CD4-positive, alpha-beta T cell treated with Interleukin-12 subunit alpha and Interleukin-12 subunit beta, for 1 hour (primary cell): Measurements from ENCODE around the gene NTRK3.

ENCODE experiments used
- DNase-seq: peaks from one replicate; pipeline ENCODE4 v3.0.0-alpha.2; 2020

Gene NTRK3

GRCh38 chr15:87971076-87971475 lies 285.5 kb downstream of the NTRK3 start:
- no peak for DNase-seq

DNA sequence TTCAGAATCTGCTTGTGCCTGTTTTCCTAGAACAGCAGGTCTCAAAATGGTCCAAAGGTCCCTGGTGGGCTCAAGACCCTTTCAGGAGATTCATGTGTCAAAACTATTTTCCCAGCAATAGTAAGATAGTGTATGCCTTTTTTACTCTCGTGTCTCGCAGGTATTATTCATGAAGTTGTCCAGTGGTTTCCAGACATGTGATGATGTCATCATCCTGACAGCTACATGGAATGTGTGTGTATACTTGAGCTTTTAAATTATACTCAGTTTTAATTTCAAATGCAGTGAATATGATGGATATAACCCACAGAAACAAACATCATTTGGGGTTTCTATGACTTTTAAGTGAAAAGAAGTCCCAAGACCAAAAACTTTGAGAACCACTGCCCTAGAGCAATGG lies 288.6 kb downstream of the NTRK3 start:
- DNase-seq = no peak

DNA sequence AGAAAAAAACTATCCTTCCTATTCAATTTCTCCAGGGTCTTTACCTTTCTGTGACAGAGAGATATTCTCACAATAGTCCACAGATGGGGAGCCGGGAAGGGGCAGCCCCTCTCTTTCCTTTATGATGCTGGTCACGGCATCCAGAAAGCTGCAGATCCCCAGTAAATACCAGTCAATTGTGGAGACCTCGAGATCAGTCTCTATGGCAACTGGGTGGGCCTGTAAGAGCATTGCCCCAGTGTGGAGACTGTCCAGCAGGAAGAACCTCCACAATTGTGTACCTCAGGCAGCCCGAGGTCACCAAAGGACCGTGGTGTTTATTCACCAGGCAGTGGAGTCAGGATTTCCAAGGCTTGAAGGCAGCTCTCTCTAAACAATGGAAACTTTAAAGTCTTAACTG lies 291.2 kb downstream of the NTRK3 start:
- DNase-seq = no peak

DNA sequence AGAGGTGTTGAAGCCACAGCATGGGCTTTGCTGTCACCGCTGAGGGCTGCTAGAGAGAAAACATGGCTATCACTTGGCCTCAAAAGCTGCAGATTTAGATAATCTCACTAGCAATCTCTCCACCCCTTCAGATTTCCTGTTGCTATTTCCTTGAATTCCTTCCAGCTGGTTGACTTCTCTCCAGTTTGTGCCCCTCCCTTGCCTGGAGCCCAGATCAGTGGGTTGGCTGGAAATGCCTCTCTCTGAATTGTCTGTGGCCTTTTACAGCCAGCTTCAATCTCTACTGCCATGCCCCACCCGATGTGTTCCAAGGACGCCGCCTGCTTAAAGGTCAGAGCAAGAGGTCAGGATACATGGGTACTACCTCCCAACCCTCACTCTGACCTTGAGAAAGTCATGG lies 294.1 kb downstream of the NTRK3 start:
- DNase-seq = no peak

- no peak for DNase-seq
These were observed 294.6 kb downstream of the NTRK3 start for GRCh38 chr15:87961851-87962420.

- DNase-seq = no peak
These were observed 296.9 kb downstream of the NTRK3 start for GRCh38 chr15:87959662-87960061.

DNA sequence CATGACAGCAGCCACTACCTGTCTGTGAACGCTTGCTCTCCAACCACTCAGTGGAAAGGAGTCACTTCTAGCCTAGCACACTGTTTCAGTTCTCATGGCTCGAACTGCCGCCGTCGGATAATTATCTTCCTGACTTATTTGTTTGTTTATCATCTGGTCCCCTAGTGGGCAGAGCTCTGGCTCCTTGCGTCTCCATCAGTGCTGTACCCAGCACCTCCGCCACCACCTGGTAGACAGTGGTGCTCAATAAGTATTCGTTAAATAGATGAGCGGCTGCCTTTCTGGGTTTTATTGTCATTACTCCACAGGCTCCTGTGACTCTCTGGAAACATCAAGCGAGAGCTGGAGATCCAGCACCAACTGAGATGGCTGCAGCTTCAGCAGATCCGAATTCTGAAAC lies 297.5 kb downstream of the NTRK3 start:
- no peak for DNase-seq

DNA sequence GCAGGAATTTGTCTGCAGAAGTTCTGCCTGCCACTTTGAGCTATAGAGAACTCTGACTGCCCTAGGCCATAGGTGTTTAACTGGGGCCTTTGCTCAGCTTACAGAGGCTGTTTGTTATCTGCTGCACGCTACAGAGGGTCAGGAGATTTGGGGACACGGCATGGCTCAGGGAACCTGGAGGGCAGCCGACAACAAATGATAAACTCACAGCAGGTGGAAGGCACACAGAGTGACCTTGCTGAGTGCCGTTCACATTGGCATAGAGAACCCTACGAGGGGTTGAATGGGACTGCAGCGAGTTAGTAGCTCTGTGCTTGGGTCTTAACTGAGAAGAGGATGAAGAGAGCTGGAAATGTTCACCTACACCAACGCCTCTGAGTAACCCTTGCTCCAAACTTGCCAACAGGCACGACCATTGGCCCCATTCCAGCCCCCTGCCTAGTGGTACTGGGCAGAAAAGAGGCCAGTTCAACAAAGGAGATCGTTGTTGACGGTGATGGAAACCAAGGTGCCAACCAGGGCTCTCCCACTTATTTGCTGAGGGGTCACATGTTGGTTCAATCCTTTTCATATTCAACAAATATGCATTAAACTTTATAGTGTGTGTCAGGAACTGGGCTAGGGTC lies 301.1 kb downstream of the NTRK3 start:
- no peak for DNase-seq

- DNase-seq = no peak
These were observed 301.7 kb downstream of the NTRK3 start for GRCh38 chr15:87954793-87955192.

- no peak for DNase-seq
These were observed 303.7 kb downstream of the NTRK3 start for GRCh38 chr15:87952736-87953287.

DNA sequence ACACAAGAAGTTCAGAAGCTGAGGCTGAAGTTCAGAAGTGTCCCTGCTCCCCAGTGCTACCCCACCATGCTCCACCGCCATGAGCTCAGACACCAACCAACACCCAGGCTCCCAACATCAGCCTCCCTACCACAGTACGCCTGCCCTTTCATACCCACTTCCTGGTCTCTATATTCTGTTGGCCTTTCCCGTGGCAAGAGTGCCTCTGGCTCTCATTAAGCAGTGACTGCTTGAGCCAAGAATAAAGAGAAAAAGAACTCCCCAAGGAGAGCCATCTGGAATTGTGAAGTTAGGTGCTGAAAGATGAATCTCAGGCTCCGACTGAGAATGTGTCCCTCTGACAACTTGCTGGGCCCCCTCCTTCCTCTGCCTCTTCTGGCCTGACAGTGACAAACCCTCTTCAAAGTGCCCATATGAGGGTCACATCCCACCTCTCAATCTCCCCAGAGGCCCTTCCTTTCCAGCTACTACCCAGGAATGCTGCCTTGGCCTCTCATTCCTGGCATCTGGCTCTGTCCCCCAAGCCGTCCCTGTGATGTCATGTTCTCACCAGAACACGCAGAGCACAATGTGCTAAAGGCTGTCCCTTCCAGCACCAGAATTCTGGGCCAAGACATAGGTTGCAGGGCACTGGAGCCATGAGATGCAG lies 306.8 kb downstream of the NTRK3 start:
- DNase-seq = no peak

DNA sequence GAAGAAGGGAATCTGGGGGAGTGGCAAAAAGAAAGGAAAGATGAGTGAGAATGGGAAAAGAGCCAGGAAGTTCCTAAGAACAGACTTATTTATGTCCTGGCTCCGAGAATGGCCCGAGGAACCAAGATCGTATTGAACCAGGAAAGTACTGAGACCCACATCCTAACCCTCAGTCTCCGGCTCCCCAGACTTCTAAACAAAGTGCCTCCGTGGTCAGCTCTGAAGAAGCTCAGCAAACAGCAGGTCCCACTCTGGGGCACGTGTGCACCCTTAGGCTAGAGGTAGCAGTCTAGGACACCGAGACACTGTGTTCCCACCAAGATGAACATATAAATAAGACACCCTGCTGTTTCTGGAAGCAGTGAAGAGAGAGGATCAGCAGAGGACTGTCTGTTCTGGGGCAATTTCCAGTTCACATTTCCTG lies 307.4 kb downstream of the NTRK3 start:
- DNase-seq = no peak

GRCh38 chr15:87947560-87947959 lies 309.0 kb downstream of the NTRK3 start:
- DNase-seq = no peak

DNA sequence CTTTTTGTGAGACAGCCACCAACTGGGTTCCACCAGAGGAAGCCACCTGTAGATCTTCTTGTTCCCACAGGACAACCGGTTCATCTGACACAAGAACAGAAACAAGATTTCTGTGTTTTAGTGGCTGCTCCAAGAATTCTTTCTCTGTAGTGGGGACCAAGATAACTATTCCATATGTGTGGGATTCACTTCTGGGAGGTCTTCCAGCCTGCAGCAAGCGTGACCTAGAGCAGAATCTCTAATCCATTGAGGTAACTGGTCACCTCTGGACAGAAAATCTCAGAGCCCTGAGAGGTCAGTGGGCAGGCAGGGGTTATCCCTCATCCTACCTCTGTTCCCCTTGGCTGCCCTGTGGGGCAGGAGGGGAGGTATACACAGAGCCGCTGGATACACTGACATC lies 311.3 kb downstream of the NTRK3 start:
- DNase-seq = no peak

DNA sequence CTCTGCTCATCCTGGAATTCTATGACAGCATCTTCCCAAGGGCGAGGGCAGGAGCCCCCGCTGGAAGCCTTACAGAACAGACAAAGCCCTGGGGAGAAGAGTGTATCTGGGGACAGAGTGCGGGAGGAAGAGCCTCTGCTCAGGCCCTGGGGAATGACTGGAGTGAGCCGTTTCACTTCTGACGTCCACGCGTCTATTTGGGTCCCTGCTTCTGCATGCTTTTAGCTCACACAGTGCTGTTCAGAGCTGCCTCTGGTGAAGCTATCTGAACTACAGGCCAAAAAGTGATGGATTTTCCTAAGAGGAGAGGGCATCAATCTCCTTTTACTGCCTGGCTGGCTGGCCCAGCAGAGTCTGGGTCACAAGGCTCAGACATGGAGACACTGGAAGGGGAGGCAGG lies 311.8 kb downstream of the NTRK3 start:
- no peak for DNase-seq

GRCh38 chr15:87944050-87944449 lies 312.5 kb downstream of the NTRK3 start:
- no peak for DNase-seq

DNA sequence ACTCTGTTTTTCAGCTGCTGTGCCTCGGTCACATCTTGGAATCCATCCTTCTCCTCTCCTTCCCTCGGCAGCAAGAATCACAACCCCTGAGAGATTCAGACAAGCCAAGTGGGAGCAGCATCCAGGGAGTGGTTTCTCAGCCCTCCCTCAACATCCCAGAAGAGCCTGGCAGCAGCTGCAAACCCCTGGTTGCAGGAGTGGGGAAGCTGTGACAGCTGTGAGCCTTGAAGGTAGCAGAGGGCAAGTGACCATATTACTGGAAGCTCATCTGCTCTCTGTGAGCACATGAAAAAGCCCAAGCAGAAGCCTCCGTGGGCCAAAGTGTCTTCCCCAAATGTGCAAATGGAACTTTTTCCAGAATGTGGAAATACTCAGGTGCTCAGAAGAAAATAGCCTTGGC lies 312.9 kb downstream of the NTRK3 start:
- DNase-seq = no peak

DNA sequence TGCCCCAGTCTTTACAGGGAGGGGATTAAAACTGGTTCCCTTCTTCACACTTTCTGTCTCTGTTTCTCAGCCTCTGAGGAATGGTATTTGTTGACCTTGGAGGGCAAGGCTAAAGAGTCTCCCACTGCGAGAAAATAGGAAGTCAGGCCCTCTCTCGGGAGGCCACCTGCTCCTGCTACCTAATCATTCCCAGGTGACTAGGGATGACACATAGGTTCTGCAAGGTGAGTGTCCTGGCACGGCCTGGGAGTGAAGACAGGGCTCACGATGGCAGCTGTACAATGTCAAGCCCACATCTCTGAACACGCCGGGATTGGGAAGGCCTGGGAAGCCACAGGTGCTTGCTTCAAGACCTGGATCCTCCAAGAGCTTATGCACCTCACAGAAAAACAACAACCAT lies 314.2 kb downstream of the NTRK3 start:
- DNase-seq = no peak

DNA sequence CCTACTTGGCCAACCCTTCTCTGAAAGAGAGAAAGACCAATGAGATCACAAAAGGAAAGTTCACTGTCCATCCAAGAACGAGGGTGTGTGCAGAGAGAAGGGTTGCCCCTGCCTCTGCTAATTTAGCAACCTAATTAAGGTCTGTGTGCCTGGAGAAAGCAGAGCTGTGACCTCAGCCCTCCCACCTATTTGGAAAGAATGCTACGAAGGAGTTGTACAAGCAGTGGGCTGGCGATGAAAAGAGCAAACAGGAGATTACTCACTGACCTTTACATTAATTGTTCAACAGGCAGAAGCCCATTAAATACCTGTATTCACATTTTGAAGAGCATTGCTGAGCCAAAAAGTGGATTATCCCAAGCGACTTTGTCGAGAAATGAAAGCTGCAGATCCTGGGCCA lies 314.9 kb downstream of the NTRK3 start:
- no peak for DNase-seq

GRCh38 chr15:87940768-87941167 lies 315.8 kb downstream of the NTRK3 start:
- DNase-seq = no peak

- DNase-seq = no peak
These were observed 316.6 kb downstream of the NTRK3 start for GRCh38 chr15:87939848-87940457.

- DNase-seq = no peak
These were observed 318.5 kb downstream of the NTRK3 start for GRCh38 chr15:87938031-87938430.

- no peak for DNase-seq
These were observed 321.0 kb downstream of the NTRK3 start for GRCh38 chr15:87935583-87935982.

GRCh38 chr15:87931584-87931983 lies 325.0 kb downstream of the NTRK3 start:
- no peak for DNase-seq
